22Rv1 (cell line): ENCODE results near the gene CCDC6.

ENCODE experiments used
- ZFX ChIP-seq: fragments of 450-650 bp; IDR thresholded peaks from 2 replicates; pipeline ENCODE4 v1.6.1; 2017; ENCODE audit warnings: antibody characterized with exemption, borderline replicate concordance
- TF ChIP-seq, protein P1 (sequence below): fragments of 450-650 bp; IDR thresholded peaks from 2 replicates; pipeline ENCODE4 v1.5.1; 2017; ENCODE audit warnings: mild to moderate bottlenecking

DNA sequence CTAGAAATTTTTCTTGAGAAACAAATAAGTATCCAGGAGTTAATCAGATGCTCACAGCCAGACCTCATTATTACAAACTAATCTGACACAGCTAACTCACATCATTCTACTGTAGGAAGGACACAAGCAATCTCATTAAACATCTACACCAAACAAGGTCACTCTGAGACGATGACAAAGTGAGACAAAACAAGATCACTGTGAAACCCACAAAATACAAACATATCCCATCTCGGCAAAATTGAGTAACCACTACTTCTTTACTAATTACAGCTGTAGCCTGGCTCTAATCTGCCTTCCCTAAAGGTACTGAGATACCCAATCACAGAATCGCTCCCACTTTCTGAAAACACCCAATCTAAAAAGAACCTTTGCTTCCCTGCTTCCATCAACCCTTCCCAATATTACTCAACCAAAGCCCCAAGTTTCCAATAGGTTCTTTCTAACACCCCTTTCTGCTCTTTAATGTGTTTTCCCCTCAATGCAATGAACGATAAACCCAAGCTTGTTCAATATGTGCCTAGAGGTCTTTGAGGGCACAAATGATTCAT is 26.9 kb downstream of the CCDC6 start:
- TF ChIP-seq, protein P1, sequence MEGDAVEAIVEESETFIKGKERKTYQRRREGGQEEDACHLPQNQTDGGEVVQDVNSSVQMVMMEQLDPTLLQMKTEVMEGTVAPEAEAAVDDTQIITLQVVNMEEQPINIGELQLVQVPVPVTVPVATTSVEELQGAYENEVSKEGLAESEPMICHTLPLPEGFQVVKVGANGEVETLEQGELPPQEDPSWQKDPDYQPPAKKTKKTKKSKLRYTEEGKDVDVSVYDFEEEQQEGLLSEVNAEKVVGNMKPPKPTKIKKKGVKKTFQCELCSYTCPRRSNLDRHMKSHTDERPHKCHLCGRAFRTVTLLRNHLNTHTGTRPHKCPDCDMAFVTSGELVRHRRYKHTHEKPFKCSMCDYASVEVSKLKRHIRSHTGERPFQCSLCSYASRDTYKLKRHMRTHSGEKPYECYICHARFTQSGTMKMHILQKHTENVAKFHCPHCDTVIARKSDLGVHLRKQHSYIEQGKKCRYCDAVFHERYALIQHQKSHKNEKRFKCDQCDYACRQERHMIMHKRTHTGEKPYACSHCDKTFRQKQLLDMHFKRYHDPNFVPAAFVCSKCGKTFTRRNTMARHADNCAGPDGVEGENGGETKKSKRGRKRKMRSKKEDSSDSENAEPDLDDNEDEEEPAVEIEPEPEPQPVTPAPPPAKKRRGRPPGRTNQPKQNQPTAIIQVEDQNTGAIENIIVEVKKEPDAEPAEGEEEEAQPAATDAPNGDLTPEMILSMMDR = no peak
- TF ChIP-seq ZFX = no peak
